Neural cell (in vitro differentiated cells): ENCODE measurements around the gene SNCAIP. TPM values are rescaled to one million over a fixed set of nuclear protein-coding genes. Genes with fewer than 3 reads are reported as not detected.

Experiments
- H2AFZ ChIP-seq: fragments of 200-600, 300-800 bp; sonication (generic), shearing (Covaris generic); 2 replicates; pipeline ENCODE4 v1.6.0; 2014; ENCODE audit warnings: low read depth, mild to moderate bottlenecking, antibody characterized with exemption, low read length, moderate library complexity
- H3F3A ChIP-seq: fragments of 200-600 bp; shearing (Covaris generic); 2 replicates; pipeline ENCODE4 v1.6.1; 2016; ENCODE audit warnings: mild to moderate bottlenecking, moderate library complexity, mixed read lengths, antibody characterized with exemption, low read length; ENCODE audit not compliant: insufficient read depth, poor library complexity, severe bottlenecking
- H3K27ac ChIP-seq: fragments of 200-600, 300-800 bp; sonication (generic), shearing (Covaris generic); 2 replicates; pipeline ENCODE4 v1.5.1; 2014; ENCODE audit warnings: mild to moderate bottlenecking, low read length, moderate library complexity
- H3K27me3 ChIP-seq: fragments of 300-800, 200-600 bp; sonication (generic), shearing (Covaris generic); 2 replicates; pipeline ENCODE4 v1.6.0; 2014; ENCODE audit warnings: mild to moderate bottlenecking, low read depth, low read length, moderate library complexity; ENCODE audit not compliant: insufficient read depth
- H3K36me3 ChIP-seq: fragments of 300-800, 200-600 bp; sonication (generic), shearing (Covaris generic); 2 replicates; pipeline ENCODE4 v1.5.1; 2014; ENCODE audit warnings: mild to moderate bottlenecking, antibody characterized with exemption, low read length, moderate library complexity; ENCODE audit not compliant: insufficient read depth
- H3K4me2 ChIP-seq: fragments of 300-800, 200-600 bp; sonication (generic), shearing (Covaris generic); 2 replicates; pipeline ENCODE4 v1.6.0; 2014; ENCODE audit warnings: mild to moderate bottlenecking, low read length
- H3K4me3 ChIP-seq: fragments of 300-800, 200-600 bp; sonication (generic), shearing (Covaris generic); 2 replicates; pipeline ENCODE4 v1.5.1; 2014; ENCODE audit warnings: mild to moderate bottlenecking, low read length, moderate library complexity
- H3K79me2 ChIP-seq: fragments of 200-600 bp; shearing (Covaris generic); replicated peaks from 2 replicates; pipeline ENCODE4 v1.6.0; 2014; ENCODE audit warnings: mild to moderate bottlenecking, low read length, moderate library complexity; ENCODE audit not compliant: insufficient read depth
- H3K9ac ChIP-seq: fragments of 300-800, 200-600 bp; sonication (generic), shearing (Covaris generic); 2 replicates; pipeline ENCODE4 v1.6.1; 2016; ENCODE audit warnings: mild to moderate bottlenecking, low read length, mixed read lengths
- H3K9me2 ChIP-seq: fragments of 200-600 bp; shearing (Covaris generic); 2 replicates; pipeline ENCODE4 v1.6.1; 2016; ENCODE audit warnings: mild to moderate bottlenecking, low read length, mixed read lengths; ENCODE audit not compliant: insufficient read depth
- H3K9me3 ChIP-seq: fragments of 200-600, 300-800 bp; sonication (generic), shearing (Covaris generic); 2 replicates; pipeline ENCODE4 v1.6.1; 2016; ENCODE audit warnings: mild to moderate bottlenecking, mixed run types, low read length, moderate library complexity, mixed read lengths
- H4K20me1 ChIP-seq: fragments of 200-600 bp; shearing (Covaris generic); 2 replicates; pipeline ENCODE4 v1.6.1; 2016; ENCODE audit warnings: mild to moderate bottlenecking, mixed run types; ENCODE audit not compliant: insufficient read depth
- CTCF ChIP-seq: fragments of 450-650 bp; IDR thresholded peaks from 2 replicates; pipeline ENCODE4 v1.5.1; 2014; ENCODE audit warnings: antibody characterized with exemption, mild to moderate bottlenecking, moderate library complexity; ENCODE audit not compliant: poor library complexity, severe bottlenecking
- EP300 ChIP-seq: fragments of 450-650 bp; conservative IDR thresholded peaks from 2 replicates; pipeline ENCODE4 v1.6.1; 2014; ENCODE audit warnings: antibody characterized with exemption, mild to moderate bottlenecking, moderate library complexity; ENCODE audit not compliant: poor library complexity, severe bottlenecking
- EZH2 ChIP-seq: fragments of 200-600, 300-800 bp; shearing (Covaris generic), sonication (generic); IDR thresholded peaks from 2 replicates; pipeline ENCODE4 v1.6.1; 2014; ENCODE audit warnings: antibody characterized with exemption, low read length, borderline replicate concordance, mild to moderate bottlenecking; ENCODE audit not compliant: insufficient read depth, poor library complexity, severe bottlenecking
- MXI1 ChIP-seq: fragments of 450-650 bp; conservative IDR thresholded peaks from 2 replicates; pipeline ENCODE4 v1.6.1; 2014; ENCODE audit warnings: antibody characterized with exemption, mild to moderate bottlenecking; ENCODE audit not compliant: poor library complexity, severe bottlenecking
- POLR2AphosphoS5 ChIP-seq: IDR thresholded peaks from 2 replicates; pipeline ENCODE4 v1.6.1; 2012
- RAD21 ChIP-seq: fragments of 450-650 bp; conservative IDR thresholded peaks from 2 replicates; pipeline ENCODE4 v1.6.1; 2014; ENCODE audit warnings: antibody characterized with exemption, mild to moderate bottlenecking, moderate library complexity
- REST ChIP-seq: IDR thresholded peaks from 2 replicates; pipeline ENCODE4 v1.6.1; 2012; ENCODE audit warnings: borderline replicate concordance
- SMC3 ChIP-seq: fragments of 450-650 bp; conservative IDR thresholded peaks from 2 replicates; pipeline ENCODE4 v1.6.1; 2014; ENCODE audit warnings: antibody characterized with exemption, mild to moderate bottlenecking, moderate library complexity; ENCODE audit not compliant: poor library complexity
- TAF1 ChIP-seq: IDR thresholded peaks from 2 replicates; pipeline ENCODE4 v1.6.1; 2012; ENCODE audit warnings: low read depth
- polyA plus RNA-seq: library from polyadenylated mRNA; depleted of rRNA; stranded (reverse); fragments of >200 nt; gene quantifications from 2 replicates; pipeline ENCODE4 v1.2.3, GENCODE V29; 2014

SNCAIP gene
- polyA plus RNA-seq, 1 donor from 2014 or later, result 25.6 TPM

- Histone ChIP-seq H3F3A (no peaks in the 10 kb centered on the region), H4K20me1 (no peaks in the 10 kb centered on the region), H3K36me3 (no peaks in the 10 kb centered on the region), H3K4me2 (no peak overlapping the region), H3K9me2 (peaks cover 3% of the 10 kb centered on the region), H3K9me3 (no peaks in the 10 kb centered on the region), H3K27me3 (no peaks in the 10 kb centered on the region), H3K79me2 (no peaks in the 10 kb centered on the region), H2AFZ (no peak overlapping the region), H3K4me3 (no peak overlapping the region), H3K27ac (no peak overlapping the region), H3K9ac (no peak overlapping the region)
- TF ChIP-seq RAD21 (no peak), EP300 (no peak), CTCF (no peak), EZH2 (no peak), SMC3 (no peak), TAF1 (no peak), POLR2AphosphoS5 (no peak), MXI1 (no peak), REST (no peak)
Observed at GRCh38 chr5:122394284-122394930, 82.4 kb downstream of the SNCAIP start.

- Histone ChIP-seq H3K9me3 (no peaks in the 10 kb centered on the region), H3K36me3 (no peaks in the 10 kb centered on the region), H3F3A (no peaks in the 10 kb centered on the region), H3K4me3 (no peak overlapping the region), H3K9ac (no peak overlapping the region), H3K4me2 (no peak overlapping the region), H3K79me2 (no peaks in the 10 kb centered on the region), H4K20me1 (no peaks in the 10 kb centered on the region), H3K27me3 (no peaks in the 10 kb centered on the region), H3K27ac (no peak overlapping the region), H2AFZ (no peak overlapping the region), H3K9me2 (peaks cover under 1% of the 10 kb centered on the region)
- TF ChIP-seq SMC3, result no peak
- no peak for TF ChIP-seq TAF1
- TF ChIP-seq CTCF, result no peak
- no peak for TF ChIP-seq POLR2AphosphoS5
- no peak for TF ChIP-seq RAD21
- TF ChIP-seq MXI1, result no peak
- no peak for TF ChIP-seq EZH2
- no peak for TF ChIP-seq EP300
- no peak for TF ChIP-seq REST
Observed at GRCh38 chr5:122398016-122398415, 86.0 kb downstream of the SNCAIP start.
